HG03135 (cell line): ENCODE measurements around the gene RSPO3.
"Not testable (repeated sequence)": the region's sequence is repeated elsewhere in the genome, so short reads cannot be mapped to it uniquely, and the experiment has no call there.

Experiments
- ATAC-seq: cut with Tn5 transposase; IDR thresholded peaks from one replicate; pipeline ENCODE4 v1.9.1; 2021; ENCODE audit warnings: mild to moderate bottlenecking, moderate library complexity; ENCODE audit not compliant: unreplicated experiment

The RSPO3 gene

DNA sequence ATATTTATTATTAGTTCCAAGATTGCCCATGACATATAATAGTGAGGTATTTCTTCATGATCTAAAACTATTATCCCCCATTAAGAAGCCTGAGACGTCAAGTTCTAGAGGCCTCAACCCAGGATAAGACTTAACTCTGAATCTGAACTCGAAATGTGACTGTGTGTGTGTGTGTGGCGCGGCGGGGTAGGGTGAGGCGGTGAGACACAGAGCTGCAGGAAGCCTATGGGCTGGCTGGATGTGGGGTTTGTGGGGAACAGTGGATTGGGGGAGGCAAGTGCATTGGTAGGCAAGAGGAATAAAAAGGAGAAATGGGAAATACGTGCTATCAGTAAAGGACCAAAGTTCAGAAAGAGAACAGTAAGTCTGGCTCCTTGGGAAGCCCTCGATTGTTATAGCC, 81.6 kb downstream of the RSPO3 start:
- ATAC-seq, result no peak

DNA sequence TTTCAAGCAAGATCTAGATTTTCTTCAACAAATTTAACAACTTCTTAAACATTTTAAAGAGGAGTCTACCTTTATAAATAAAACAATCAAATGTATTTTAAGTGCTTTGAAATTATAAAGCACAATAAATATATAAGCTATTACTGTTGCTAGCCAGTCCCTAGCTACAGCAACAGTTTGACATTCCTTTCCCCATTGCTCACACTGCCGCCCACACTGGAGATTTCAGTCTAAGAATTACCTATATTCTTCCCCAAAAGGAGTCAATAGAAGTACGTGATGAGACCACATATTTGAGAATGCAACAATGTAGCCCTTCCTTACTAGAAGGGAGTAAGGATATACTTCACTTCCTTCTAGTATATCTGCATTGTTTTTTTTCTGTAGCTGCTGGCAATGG, 82.8 kb downstream of the RSPO3 start:
- ATAC-seq, result no peak

DNA sequence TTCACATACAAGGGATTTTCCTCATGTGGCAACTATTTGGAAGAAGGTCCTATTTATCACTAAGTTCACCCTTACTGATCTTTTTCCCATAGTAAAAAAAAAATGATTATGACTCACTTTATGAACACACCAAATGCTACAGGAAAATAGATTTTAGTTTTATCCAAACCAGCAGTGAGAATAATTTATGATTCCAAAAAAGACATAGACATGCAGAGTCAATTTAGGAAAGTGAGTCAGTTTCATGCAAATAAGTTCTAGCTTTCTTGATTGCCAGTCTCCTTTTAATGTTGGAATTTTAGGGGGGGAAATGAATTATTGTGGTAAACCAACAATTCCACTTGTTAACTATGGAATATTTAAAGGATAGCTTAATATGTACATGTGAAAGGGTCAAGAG, 84.2 kb downstream of the RSPO3 start:
- ATAC-seq, result no peak

DNA sequence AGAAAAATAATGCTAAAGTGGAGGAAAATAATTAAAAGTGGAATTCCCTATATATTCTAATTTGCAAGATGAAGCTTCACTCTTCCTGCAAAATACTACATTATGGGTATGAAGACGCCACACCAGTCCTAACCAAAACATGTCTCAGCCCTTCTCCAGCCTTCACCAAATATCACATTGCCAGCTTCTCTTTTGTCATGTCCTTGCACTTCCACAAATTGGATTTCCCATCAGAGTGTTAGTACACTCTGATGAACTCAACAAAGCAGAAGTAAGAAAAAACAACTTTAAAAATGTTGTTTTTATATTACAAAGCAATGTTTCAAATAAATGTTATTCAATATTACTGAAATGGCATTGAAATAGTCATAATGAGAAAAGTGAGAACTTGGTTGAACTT, 85.8 kb downstream of the RSPO3 start:
- ATAC-seq, result no peak

DNA sequence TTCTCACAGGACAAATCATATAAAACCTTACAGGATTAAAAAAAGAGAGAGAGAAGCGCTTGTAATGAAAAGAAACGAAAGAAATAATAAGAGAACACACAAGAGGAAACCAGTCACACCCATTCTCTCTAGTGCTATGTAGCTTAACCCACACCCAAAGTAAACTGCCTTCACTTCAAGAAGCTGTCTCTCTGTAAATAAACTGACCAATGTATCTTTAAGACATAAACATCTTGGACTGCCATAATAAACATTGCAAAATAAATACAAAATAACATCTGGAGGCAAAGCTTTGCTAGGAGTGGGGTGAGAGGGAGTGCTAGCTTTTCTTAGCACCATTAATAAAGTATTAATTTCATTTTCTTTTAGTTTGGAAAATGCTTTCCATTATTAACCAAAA, 86.6 kb downstream of the RSPO3 start:
- no peak for ATAC-seq

DNA sequence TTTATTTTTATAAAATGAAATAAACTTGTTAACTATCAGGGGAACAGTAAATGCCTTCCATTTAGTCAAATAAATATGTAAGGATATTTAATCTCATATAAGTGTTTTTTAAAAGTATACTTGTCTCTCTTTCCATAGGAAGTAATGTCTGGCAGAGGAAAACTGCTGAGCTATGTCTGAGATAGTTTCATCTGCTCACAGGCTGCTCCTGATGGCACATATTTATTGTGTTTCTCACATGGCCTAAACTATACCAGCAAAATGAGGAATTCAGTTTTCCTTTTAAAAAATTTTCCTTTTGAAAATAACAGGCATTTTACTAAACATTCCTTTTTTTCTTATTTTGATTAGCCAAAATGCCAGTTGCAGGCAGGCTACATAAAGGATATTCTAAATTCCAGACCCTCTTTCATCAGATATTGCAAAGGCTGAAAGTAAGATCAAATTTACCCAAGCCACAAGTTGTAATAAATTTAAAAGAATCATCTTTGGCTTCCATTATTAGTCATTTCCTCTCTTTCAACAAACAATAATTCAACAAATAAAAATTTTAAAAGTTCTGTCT, 88.1 kb downstream of the RSPO3 start:
- ATAC-seq, result no peak

DNA sequence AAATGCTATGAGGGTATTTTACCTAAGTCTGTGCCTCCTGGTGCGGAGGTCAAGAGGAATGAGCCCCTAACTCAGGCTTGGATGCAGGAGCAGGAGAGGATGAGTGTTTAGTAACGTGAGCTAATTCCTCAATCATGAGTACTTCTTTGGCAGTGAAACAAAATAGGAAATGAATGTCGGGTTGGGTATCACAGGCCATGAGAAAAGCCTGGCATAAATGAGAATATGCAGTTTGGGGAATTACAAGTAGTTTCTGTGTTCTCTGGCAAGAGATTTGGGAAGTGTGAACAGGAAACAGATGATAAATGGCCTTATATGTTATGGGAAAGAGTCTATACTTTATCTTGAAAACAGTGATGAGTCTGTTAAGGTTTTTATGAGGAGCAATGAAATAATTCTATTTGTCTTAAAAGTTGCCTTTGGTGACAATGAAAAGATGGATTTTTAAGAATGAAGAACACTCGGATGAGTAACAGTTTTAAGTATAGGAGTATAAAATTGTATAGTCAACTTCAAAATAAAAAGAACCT, 89.2 kb downstream of the RSPO3 start:
- no peak for ATAC-seq

DNA sequence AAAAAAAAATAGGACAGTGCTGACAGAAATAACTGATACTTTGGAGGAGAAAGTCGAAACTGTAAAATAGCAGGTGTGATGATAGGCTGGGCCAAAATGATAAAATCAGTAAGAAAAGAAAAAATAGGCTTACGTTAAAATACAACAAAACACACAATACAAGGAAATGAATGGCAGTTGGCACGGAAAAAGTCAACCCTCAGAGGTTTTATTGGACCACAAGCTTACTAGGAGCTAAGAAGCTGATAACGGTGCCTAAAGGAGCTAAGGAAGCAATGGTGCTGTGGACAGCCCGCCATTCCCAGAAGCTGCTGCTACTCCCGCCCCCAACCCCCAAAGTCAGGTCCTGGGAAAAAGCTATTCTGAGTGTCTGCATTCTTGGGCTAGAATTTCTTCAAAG, 92.3 kb downstream of the RSPO3 start:
- ATAC-seq, result no peak

DNA sequence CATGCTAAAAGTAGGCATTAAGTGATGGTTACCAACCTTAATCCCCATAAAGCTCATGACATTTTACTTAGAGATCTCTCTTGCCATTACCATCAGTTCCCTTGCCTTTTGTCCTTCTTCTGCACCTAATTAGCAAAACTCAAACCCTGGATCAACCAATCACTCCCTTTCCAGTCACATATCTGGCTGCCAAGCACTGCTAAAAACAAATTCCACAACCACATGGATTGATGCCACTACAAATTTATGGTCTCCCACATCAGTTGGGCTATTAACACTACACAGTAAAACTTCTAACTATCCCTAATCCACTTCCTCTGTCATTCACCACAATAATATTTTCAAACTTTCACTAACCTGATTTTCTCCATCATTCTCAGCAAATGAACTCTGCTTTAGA, 93.9 kb downstream of the RSPO3 start:
- ATAC-seq, result no peak

DNA sequence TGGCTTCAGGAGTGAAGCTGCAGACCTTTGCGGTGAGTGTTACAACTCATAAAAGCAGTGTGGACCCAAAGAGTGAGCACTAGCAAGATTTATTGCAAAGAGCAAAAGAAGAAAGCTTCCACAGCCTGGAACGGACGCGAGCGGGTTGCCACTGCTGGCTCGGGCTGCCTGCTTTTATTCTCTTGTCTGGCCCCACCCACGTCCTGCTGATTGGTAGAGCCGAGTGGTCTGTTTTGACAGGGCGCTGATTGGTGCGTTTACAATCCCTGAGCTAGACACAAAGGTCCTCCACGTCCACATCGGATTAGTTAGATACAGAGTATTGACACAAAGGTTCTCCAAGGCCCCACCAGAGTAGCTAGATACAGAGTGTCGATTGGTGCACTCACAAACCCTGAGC, 95.6 kb downstream of the RSPO3 start:
- not testable (repeated sequence) for ATAC-seq

DNA sequence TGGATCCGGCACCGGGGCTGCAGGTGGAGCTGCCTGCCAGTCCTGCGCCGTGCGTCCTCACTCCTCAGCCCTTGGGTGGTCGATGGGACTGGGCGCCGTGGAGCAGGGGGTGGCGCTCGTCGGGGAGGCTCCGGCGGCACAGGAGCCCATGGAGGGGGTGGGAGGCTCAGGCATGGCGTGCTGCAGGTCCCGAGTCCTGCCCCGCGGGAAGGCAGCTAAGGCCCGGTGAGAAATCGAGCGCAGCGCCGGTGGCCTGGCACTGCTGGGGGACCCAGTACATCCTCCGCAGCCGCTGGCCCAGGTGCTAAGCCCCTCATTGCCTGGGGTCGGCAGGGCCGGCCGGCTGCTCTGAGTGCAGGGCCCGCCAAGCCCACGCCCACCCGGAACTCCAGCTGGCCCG, 96.1 kb downstream of the RSPO3 start:
- not testable (repeated sequence) for ATAC-seq

DNA sequence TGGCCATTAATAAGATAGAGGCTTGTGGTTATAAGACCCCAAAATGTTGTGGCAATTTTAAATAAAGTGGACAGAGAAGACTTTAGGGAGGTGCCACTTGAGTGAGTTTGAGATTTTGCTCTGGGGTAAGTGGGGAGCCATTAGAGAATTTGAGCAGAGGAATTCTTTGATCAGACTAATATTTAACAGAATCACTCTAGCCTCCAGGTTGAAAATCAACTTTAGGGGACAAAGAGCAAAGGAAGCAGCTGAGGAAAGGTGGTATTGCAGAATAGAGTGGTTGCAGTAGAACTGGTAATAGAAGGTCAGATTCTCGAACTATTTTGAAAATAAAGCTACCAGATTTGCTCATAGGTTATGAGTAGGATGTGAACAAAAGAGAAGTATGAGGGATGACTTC, 97.5 kb downstream of the RSPO3 start:
- no peak for ATAC-seq

DNA sequence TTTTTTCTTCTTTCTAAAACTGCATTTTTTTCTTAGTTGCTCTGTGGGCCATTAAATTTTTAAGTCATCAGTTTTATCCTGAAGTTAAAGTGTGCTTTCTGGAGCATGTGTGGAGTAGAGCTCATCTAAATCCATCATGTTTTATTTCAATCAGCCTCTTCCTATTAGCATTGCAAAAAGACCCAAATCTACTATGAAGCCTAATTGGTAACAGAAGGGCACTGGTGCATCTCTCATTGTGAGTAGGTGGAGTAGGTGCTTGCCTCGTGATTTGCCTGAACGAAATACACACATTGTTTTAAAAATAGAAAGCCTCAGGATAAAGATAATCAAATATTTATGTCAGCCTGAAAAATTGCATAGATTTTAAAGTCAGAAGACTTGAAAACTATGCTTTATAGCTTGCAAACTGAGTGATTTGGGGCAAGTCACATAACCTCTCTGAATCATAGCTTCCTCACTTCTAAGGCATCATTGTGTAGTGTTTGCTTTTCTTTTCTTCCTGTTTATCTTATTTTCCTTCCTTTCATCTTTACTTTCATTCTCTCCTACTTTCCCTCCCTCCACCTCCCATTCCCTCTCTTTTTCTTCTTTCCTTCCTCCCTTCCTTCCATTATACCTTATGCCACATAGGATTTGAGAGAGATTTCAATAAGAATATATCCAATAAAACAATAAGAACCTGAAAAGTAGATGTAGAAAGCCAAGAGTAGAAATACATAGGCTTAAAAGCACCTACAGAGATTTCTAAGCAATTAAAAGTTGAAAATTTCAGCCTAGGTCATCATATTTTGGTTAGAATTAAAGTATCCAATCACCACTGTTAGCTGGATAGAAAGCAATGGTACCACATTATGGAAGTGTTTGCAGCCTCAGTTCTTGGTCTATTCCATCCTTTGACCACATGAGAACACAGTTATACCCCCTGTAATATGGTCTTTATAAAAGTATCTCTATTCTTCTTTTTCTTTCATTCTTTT, 98.6 kb downstream of the RSPO3 start:
- no peak for ATAC-seq

DNA sequence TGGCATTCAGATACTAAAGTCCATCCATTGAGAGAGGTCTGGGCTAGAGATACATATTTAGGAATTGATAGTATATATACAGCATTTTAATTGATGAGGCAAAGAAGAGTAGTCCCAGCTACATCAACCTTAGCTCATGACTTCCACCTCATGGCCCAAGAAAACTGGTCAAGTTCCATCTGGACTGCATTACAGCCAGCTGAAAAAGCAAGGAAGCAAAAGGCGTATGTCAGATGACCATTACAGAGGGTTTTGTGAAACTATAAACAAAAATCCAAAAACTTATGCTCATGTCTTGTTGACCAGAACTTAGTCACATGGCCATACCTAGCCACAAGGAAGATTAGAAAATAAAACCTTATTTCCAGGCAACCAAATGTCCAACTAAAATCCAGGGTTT, 101.4 kb downstream of the RSPO3 start:
- ATAC-seq, result no peak

DNA sequence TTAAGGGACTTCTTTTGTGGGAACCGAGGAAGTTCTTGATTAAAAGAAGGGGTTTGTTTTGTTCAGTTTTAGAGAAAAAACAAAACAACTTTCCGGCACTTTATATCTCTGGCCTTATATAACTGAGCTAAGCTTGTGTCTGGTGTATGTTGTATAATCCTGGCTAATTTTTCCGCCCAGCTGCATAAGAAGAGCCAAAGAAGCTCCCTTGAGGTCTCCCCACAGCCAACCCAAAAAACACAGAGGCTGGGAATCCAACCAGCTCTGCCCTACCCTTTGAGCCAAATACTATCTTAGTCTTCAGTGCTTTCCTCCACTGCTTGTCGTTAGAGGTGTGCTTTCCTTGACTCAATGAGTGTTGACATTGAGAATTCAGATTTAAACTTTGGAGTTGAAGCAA, 102.7 kb downstream of the RSPO3 start:
- ATAC-seq, result no peak

DNA sequence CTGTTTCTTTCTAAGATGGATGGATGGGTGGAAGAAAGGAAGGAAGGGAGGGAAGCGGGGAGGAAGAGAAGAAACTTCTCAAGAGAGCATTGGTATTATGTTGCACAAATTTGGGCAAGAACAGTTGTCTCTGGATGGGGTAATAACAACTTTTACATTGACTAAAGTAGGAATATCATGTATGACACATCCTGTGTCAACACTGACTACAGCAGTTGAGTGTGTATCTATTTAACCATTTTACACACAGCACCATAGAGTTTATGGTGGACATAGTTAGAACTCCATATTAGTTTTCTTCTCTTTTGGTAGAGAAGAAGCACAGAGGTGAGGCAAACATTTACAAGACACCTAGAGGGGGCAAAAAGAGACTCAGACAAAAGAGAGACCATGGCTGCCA, 103.9 kb downstream of the RSPO3 start:
- ATAC-seq, result no peak

DNA sequence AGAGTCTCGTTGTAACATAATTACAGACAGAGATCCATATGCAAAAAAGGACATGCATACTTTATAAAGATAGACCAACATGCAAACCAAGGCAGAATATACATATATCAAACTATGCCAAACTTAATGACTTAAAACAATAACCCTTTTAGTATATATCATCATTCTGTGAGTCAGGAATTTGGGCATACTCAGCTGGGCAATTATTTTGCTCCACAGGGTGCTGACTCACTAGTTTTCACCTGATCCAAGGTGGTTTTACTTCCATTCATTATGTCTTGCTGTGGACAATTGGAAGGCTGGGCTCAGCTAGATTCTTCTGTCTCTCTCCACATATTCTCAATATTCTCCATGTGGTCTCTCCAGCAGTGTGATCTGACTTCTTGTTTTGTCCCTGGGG, 107.0 kb downstream of the RSPO3 start:
- no peak for ATAC-seq

DNA sequence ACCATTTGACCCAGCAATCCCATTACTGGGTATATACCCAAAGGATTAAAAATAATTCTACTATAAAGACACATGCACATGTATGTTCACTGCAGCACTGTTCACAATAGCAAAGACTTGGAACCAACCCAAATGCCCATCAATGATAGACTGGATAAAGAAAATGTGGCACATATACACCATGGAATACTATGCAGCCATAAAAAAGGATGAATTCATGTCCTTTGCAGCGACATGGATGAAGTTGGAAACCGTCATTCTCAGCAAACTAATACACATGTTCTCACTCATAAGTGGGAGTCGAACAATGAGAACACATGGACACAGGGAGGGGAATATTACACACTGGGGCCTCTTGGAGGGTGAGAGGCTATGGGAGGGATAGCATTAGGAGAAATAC, 115.3 kb downstream of the RSPO3 start:
- ATAC-seq, result not testable (repeated sequence)

DNA sequence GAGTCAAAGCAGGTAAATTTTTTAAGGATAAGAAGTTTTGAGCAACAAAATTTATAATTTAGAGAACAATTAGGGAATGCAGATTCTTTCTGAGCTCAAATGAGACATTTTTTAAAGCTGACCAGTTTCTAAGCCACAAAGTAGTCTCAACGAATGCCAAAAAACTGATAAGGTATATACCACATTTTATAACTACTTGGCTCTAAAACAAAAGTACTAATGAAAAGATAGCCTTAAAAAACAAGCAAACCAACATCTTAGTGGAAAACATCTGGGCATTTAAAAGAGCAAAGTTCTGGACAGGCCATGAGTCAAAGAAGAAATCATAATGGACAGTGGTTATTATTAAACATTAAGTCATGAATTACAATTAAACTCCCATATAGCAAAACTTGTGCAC, 125.0 kb downstream of the RSPO3 start:
- no peak for ATAC-seq
